ENCODE data around the gene SLC24A1. TPM values are rescaled to one million over a fixed set of nuclear protein-coding genes. Genes with fewer than 3 reads are reported as not detected.

The SLC24A1 gene
- total RNA-seq, 1 donor from 2014 or later, result 10.3 TPM

DNA sequence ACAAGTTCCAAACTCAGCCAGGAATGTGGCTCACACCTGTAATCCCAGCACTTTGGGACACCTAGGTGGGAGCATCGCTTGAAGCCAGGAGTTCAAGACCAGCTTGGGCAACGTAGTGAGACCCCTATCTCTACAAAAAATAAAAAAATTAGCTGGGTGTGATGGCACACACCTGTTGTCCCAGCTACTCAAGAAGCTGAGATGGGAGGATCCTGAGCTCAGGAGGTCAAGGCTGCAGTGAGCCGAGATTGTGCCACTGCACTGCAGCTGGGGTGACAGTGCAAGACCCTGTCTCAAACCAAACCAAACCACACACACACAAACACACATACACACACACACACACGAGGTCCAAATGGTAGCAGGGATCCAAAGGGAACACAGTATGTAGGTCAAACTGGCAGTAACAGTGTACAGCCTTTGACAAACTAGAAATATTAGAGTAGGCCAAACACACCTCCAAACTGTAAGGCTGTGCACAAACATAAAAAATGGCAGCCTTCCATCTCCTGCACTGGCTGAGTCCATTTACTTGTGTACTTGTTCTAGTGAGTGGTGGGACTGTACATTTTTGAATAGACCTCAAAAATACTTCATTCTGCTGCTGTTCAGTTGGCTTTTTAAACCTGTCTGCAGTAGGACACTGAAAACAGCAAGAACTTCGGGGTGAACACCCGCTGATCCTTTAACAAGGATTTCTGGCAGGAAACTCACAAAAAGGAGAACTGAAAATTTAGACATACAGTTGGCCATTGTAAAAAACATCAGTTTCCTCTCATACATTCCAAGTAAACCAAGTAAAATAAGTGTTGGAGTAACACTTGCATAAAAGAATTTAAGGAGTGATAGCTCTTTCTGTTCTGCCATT, 44.4 kb upstream of the SLC24A1 start:
- H3K4me2 ChIP-seq (ENCODE audit: low read length), result peak overlapping the region; percentile 48
- peak overlapping the region; percentile 55 for H3K4me3 Mint-ChIP-seq (ENCODE audit: unreplicated experiment)
- H3K9me3 Mint-ChIP-seq (ENCODE audit: unreplicated experiment), result no peaks in the 10 kb centered on the region
- FAIRE-seq (no peak), DNase-seq (ENCODE audit: low read depth) (peak; percentile 35)
- no peaks in the 10 kb centered on the region for H3K9me3 ChIP-seq (ENCODE audit: insufficient read depth, low read depth, low read length)
- TF ChIP-seq EZH2 (IDR thresholded peaks at IDR 0.05; ENCODE audit: insufficient read depth, low read length), result no peak
- TF ChIP-seq, protein P1, sequence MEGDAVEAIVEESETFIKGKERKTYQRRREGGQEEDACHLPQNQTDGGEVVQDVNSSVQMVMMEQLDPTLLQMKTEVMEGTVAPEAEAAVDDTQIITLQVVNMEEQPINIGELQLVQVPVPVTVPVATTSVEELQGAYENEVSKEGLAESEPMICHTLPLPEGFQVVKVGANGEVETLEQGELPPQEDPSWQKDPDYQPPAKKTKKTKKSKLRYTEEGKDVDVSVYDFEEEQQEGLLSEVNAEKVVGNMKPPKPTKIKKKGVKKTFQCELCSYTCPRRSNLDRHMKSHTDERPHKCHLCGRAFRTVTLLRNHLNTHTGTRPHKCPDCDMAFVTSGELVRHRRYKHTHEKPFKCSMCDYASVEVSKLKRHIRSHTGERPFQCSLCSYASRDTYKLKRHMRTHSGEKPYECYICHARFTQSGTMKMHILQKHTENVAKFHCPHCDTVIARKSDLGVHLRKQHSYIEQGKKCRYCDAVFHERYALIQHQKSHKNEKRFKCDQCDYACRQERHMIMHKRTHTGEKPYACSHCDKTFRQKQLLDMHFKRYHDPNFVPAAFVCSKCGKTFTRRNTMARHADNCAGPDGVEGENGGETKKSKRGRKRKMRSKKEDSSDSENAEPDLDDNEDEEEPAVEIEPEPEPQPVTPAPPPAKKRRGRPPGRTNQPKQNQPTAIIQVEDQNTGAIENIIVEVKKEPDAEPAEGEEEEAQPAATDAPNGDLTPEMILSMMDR (IDR thresholded peaks at IDR 0.05; ENCODE audit: insufficient read depth, low read depth, low read length), result no peak
- peaks cover 3% of the 10 kb centered on the region for H4K20me1 ChIP-seq (ENCODE audit: insufficient read depth, low read length)
- H2AFZ ChIP-seq (ENCODE audit: low read depth, low read length), result no peak overlapping the region
- H3K27me3 Mint-ChIP-seq (ENCODE audit: low read depth, unreplicated experiment), result no peaks in the 10 kb centered on the region
- H3K4me1 Mint-ChIP-seq (ENCODE audit: low read depth, unreplicated experiment), result peaks cover 41% of the 10 kb centered on the region
- H3K36me3 ChIP-seq (ENCODE audit: insufficient read depth, low read length), result peaks cover 30% of the 10 kb centered on the region
- peak overlapping the region; percentile 29 for H3K27ac ChIP-seq (ENCODE audit: low read depth, low read length)
- H3K27ac Mint-ChIP-seq (ENCODE audit: unreplicated experiment), result no peak overlapping the region
- H3K79me2 ChIP-seq (ENCODE audit: insufficient read depth, low read length), result no peaks in the 10 kb centered on the region
- H3K27me3 ChIP-seq (ENCODE audit: insufficient read depth, low read length), result no peaks in the 10 kb centered on the region
- H3K4me1 ChIP-seq (ENCODE audit: insufficient read depth, low read length), result peaks cover 31% of the 10 kb centered on the region
- peaks cover 17% of the 10 kb centered on the region for H3K36me3 Mint-ChIP-seq (ENCODE audit: low read depth, unreplicated experiment)
- no peak overlapping the region for H3K4me3 ChIP-seq (ENCODE audit: insufficient read depth, low read depth, low read length)
- H3K9ac ChIP-seq (ENCODE audit: low read length), result no peak overlapping the region

DNA sequence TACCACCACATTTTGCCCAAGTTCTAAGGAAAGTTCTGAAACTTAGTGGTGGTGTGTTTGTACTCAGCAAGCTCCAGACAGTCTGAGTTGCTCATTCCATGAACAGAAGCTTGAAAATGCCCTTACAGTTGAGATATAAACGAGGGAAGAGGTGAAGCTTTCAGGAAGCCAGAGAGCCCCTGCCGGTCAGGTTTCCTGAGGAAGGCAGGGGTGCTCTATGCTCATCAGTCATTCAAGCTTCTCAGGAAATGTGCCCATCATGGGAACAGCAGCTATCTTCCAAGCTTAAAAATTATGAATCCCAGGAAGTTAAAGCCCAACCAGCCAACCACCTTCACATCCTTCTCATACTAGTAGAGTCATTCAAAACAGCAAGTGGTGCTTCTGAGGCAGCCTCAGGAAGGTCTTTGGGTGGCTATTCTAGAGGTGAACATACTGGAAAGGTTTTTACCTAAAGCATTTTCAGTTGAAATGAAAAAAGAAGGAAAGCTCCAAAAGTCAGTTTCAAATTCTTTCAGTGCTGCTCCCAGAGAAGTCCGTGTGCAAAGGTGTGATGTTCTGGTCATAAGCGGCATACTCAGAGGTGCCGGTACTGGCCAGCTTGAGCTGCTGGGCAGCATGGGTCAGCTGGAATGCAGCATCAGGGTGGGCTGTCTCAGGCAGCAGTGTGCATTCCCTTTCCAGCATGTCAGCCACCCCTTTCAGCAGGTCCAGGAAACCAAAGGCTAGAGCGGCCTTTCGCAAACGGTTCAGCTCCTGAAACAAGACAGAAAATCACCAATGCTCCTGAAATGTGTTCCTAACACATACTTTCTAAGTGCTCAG, 42.6 kb upstream of the SLC24A1 start:
- no peak overlapping the region for H3K9ac ChIP-seq (ENCODE audit: low read length)
- Mint-ChIP-seq H3K36me3 (ENCODE audit: low read depth, unreplicated experiment) (peaks cover 21% of the 10 kb centered on the region), H3K4me3 (ENCODE audit: unreplicated experiment) (no peak overlapping the region)

More for the DNA sequence above, 42.6 kb upstream of the SLC24A1 start:
- no peaks in the 10 kb centered on the region for H3K9me3 ChIP-seq (ENCODE audit: insufficient read depth, low read depth, low read length)
- Mint-ChIP-seq H3K4me1 (ENCODE audit: low read depth, unreplicated experiment) (peaks cover 51% of the 10 kb centered on the region), H3K27me3 (ENCODE audit: low read depth, unreplicated experiment) (no peaks in the 10 kb centered on the region), H3K27ac (ENCODE audit: unreplicated experiment) (peak overlapping the region; percentile 85), H3K9me3 (ENCODE audit: unreplicated experiment) (no peaks in the 10 kb centered on the region)
- H2AFZ ChIP-seq (ENCODE audit: low read depth, low read length), result no peak overlapping the region
- no peaks in the 10 kb centered on the region for H3K27me3 ChIP-seq (ENCODE audit: insufficient read depth, low read length)
- DNase-seq (ENCODE audit: low read depth) (no peak), FAIRE-seq (no peak)
- H3K4me3 ChIP-seq (ENCODE audit: insufficient read depth, low read depth, low read length), result no peak overlapping the region
- peaks cover 37% of the 10 kb centered on the region for H3K4me1 ChIP-seq (ENCODE audit: insufficient read depth, low read length)
- H3K79me2 ChIP-seq (ENCODE audit: insufficient read depth, low read length), result no peaks in the 10 kb centered on the region
- H4K20me1 ChIP-seq (ENCODE audit: insufficient read depth, low read length), result peaks cover 3% of the 10 kb centered on the region
- peak overlapping the region; percentile 58 for H3K27ac ChIP-seq (ENCODE audit: low read depth, low read length)
- TF ChIP-seq, protein P1 (IDR thresholded peaks at IDR 0.05; ENCODE audit: insufficient read depth, low read depth, low read length), result no peak
- TF ChIP-seq EZH2 (IDR thresholded peaks at IDR 0.05; ENCODE audit: insufficient read depth, low read length), result no peak
- peaks cover 32% of the 10 kb centered on the region for H3K36me3 ChIP-seq (ENCODE audit: insufficient read depth, low read length)
- no peak overlapping the region for H3K4me2 ChIP-seq (ENCODE audit: low read length)

Data from astrocyte (in vitro differentiated cells and primary cell).